ENCODE measurements around the gene CX3CL1. TPM values are rescaled to one million over a fixed set of nuclear protein-coding genes. Genes with fewer than 3 reads are reported as not detected.

Gene CX3CL1
- total and polyA plus RNA-seq, 10 of the 15 experiments (the other 5 are each of a cell fraction or from before 2014, with no cell fraction given): 0.03 to 1.2 (median 0.46) TPM

GRCh38 chr16:57357330-57358085, 14.8 kb upstream of the CX3CL1 start (continued):
- TF ChIP-seq E4F1 (IDR thresholded peaks at IDR 0.05; ENCODE audit: borderline replicate concordance, partially characterized antibody) (no peak), POU2F2 (IDR thresholded peaks at IDR 0.05; ENCODE audit: borderline replicate concordance, low read depth, low read length) (peak; percentile 56; the same call in 1 of the 3 replicates), ZNF592 (IDR thresholded peaks at IDR 0.05) (no peak), RBBP5 (conservative IDR thresholded peaks at IDR 0.05) (no peak), BHLHE40 (IDR thresholded peaks at IDR 0.05; ENCODE audit: borderline replicate concordance in 1 of 2, low read depth in 2 of 2, low read length in 1 of 2) (peak; percentile 51 to 60), JUNB (IDR thresholded peaks at IDR 0.05) (no peak), POLR2AphosphoS2 (IDR thresholded peaks at IDR 0.05; ENCODE audit: low read depth, low read length) (no peak), MLLT1 (IDR thresholded peaks at IDR 0.05) (no peak), KAT2A (conservative IDR thresholded peaks at IDR 0.05; ENCODE audit: control insufficient read depth, low read depth, low read length) (no peak), RELB (IDR thresholded peaks at IDR 0.05; ENCODE audit: low read depth) (peak; percentile 80), HDGF (IDR thresholded peaks at IDR 0.05) (no peak), REST (IDR thresholded peaks at IDR 0.05; ENCODE audit: low read depth, low read length) (no peak)
